ENCODE measurements around the gene RPL39L.

DNA sequence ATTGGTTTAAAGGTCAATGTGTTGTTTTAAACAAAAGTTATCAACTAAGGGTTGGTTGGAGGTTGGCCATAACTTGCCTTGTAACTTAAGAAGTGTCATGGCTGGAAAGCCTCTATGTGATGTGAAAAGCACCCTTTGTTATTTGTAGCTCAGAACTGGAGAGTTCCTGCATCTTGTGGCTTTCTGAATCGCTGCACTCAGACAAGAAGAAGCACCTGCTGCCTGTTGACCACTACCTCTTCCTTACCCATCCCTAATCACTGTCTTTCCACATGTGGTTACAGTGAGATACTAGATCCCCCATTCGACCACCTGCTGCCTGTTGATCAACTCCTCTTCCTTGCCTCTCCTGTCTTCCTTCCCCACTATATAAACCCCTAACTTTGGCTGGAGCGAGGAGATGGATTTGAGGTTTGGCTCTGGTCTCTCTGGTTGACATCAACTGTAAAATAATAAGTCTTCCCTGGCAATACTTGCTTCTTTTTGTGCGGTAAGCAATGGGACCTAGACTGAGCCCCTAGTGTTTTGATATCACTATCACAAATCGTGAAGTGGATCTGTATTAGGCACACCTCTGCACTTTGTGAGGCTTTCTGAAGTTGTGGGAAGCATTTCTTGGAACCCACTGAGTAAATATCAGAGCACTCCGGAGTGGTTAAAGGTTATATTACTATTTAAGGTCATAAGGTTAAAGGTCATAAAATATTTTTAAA, 13.8 kb downstream of the RPL39L start:
- no peak for TF ChIP-seq POLR2A (IDR thresholded peaks at IDR 0.05)
- TF ChIP-seq, protein P1, sequence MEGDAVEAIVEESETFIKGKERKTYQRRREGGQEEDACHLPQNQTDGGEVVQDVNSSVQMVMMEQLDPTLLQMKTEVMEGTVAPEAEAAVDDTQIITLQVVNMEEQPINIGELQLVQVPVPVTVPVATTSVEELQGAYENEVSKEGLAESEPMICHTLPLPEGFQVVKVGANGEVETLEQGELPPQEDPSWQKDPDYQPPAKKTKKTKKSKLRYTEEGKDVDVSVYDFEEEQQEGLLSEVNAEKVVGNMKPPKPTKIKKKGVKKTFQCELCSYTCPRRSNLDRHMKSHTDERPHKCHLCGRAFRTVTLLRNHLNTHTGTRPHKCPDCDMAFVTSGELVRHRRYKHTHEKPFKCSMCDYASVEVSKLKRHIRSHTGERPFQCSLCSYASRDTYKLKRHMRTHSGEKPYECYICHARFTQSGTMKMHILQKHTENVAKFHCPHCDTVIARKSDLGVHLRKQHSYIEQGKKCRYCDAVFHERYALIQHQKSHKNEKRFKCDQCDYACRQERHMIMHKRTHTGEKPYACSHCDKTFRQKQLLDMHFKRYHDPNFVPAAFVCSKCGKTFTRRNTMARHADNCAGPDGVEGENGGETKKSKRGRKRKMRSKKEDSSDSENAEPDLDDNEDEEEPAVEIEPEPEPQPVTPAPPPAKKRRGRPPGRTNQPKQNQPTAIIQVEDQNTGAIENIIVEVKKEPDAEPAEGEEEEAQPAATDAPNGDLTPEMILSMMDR (IDR thresholded peaks at IDR 0.05) = no peak

Data from Peyer's patch (tissue), 4 donors.